K562 (cell line): Measurements from ENCODE around the gene FKBP9.
"Not testable (repeated sequence)": the region's sequence is repeated elsewhere in the genome, so short reads cannot be mapped to it uniquely, and the experiment has no call there.

Experiments
- CHD2 ChIP-seq: IDR thresholded peaks from 2 replicates; pipeline ENCODE4 v1.6.1; 2011; ENCODE audit warnings: low read depth, low read length
- CHD4 ChIP-seq: fragments of 200-600 bp; sonication (generic); IDR thresholded peaks from 3 replicates; pipeline ENCODE4 v1.6.1; 2012; ENCODE audit warnings: low read depth, mild to moderate bottlenecking, mixed read lengths, low read length, inconsistent platforms; ENCODE audit not compliant: insufficient read depth, insufficient replicate concordance, poor library complexity, severe bottlenecking
- EP300 ChIP-seq: IDR thresholded peaks from 2 replicates; pipeline ENCODE4 v1.6.1; 2012; ENCODE audit warnings: low read length, improper control_type of control experiment
- HIVEP1 ChIP-seq: fragments of 250-450 bp; sonication (Bioruptor Pico); IDR thresholded peaks from 2 replicates; pipeline ENCODE4 v1.4.0; 2020; ENCODE audit warnings: mild to moderate bottlenecking
- KLF16 ChIP-seq: IDR thresholded peaks from 2 replicates; pipeline ENCODE4 v1.6.1; 2016; ENCODE audit warnings: antibody characterized with exemption
- POLR2A ChIP-seq: fragments of 450-650 bp; conservative IDR thresholded peaks from 2 replicates; pipeline ENCODE4 v1.6.1; 2016
- RAD21 ChIP-seq, 2 experiments: fragments of 250-450 bp in 1 of 2; fragments of 450-650 bp in 1 of 2; sonication (Bioruptor Pico) in 1 of 2; formaldehyde crosslinking in 1 of 2; IDR thresholded peaks in 1 of 2; conservative IDR thresholded peaks in 1 of 2; 2 replicates each; pipeline versions ENCODE4 v1.4.0 to v1.8.0; 2020 to 2022; ENCODE audit warnings: mild to moderate bottlenecking in 2 of 2, moderate library complexity in 1 of 2
- SRSF1 ChIP-seq: fragments of 200-400 bp; formaldehyde crosslinking; IDR thresholded peaks from 2 replicates; pipeline ENCODE4 v1.6.1; 2017; ENCODE audit warnings: mild to moderate bottlenecking, low read depth, low read length, moderate library complexity
- TAF1 ChIP-seq: IDR thresholded peaks from 2 replicates; pipeline ENCODE4 v1.6.1; 2011; ENCODE audit warnings: mild to moderate bottlenecking, low read length, moderate library complexity; ENCODE audit not compliant: insufficient read depth, control insufficient read depth, severe bottlenecking; ENCODE audit errors: extremely low read depth
- TARDBP ChIP-seq: fragments of 450-650 bp; IDR thresholded peaks from 2 replicates; pipeline ENCODE4 v1.6.1; 2016
- TF ChIP-seq, protein P1 (sequence below), 3 experiments: IDR thresholded peaks in 2 of 3; conservative IDR thresholded peaks in 1 of 3; 2 replicates each; pipeline ENCODE4 v1.5.1; 2011 to 2012; ENCODE audit warnings: low read length in 3 of 3, mild to moderate bottlenecking in 3 of 3, control low read depth in 2 of 3, improper control_type of control experiment in 1 of 3, inconsistent platforms in 1 of 3, low read depth in 1 of 3, mixed read lengths in 1 of 3, moderate library complexity in 1 of 3; ENCODE audit not compliant: insufficient read depth in 2 of 3
- TF ChIP-seq, protein P2 (sequence below): fragments of 450-650 bp; IDR thresholded peaks from 2 replicates; pipeline ENCODE4 v1.6.1; 2016; ENCODE audit warnings: antibody characterized with exemption

- not testable (repeated sequence) for TF ChIP-seq CHD4; TARDBP; POLR2A; KLF16; RAD21 (CRISPR knock-in tag; conservative IDR thresholded peaks at IDR 0.05 in 1 of 2, IDR thresholded peaks at IDR 0.05 in 1 of 2); TAF1; SRSF1; HIVEP1 (CRISPR knock-in tag); EP300; CHD2
- TF ChIP-seq, protein P1, sequence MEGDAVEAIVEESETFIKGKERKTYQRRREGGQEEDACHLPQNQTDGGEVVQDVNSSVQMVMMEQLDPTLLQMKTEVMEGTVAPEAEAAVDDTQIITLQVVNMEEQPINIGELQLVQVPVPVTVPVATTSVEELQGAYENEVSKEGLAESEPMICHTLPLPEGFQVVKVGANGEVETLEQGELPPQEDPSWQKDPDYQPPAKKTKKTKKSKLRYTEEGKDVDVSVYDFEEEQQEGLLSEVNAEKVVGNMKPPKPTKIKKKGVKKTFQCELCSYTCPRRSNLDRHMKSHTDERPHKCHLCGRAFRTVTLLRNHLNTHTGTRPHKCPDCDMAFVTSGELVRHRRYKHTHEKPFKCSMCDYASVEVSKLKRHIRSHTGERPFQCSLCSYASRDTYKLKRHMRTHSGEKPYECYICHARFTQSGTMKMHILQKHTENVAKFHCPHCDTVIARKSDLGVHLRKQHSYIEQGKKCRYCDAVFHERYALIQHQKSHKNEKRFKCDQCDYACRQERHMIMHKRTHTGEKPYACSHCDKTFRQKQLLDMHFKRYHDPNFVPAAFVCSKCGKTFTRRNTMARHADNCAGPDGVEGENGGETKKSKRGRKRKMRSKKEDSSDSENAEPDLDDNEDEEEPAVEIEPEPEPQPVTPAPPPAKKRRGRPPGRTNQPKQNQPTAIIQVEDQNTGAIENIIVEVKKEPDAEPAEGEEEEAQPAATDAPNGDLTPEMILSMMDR (IDR thresholded peaks at IDR 0.05 in 2 of 3, conservative IDR thresholded peaks at IDR 0.05 in 1 of 3; ENCODE audit: insufficient read depth in 2 of 3, low read depth in 1 of 3, low read length in 3 of 3), result not testable (repeated sequence)
- TF ChIP-seq, protein P2, sequence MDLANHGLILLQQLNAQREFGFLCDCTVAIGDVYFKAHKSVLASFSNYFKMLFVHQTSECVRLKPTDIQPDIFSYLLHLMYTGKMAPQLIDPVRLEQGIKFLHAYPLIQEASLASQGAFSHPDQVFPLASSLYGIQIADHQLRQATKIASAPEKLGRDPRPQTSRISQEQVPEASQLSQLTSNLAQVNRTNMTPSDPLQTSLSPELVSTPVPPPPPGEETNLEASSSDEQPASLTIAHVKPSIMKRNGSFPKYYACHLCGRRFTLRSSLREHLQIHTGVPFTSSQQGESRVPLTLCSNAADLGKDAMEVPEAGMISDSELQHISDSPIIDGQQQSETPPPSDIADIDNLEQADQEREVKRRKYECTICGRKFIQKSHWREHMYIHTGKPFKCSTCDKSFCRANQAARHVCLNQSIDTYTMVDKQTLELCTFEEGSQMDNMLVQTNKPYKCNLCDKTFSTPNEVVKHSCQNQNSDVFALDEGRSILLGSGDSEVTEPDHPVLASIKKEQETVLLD, result not testable (repeated sequence)
Observed at GRCh38 chr7:33005690-33006089, 48.5 kb downstream of the FKBP9 start.
